Vagina (tissue), 2 donors: ENCODE measurements around the gene VIPR1.

Source experiments
- CTCF ChIP-seq, 3 experiments: fragments of 450-650 bp in 2 of 3; fragments of 200-600 bp in 1 of 3; sonication (generic) in 1 of 3; IDR thresholded peaks; one replicate each; pipeline ENCODE4 v1.5.1; 2017 to 2019; ENCODE audit warnings: antibody characterized with exemption in 3 of 3, mild to moderate bottlenecking in 2 of 3, moderate library complexity in 2 of 3
- POLR2A ChIP-seq, 2 donors: fragments of 450-650 bp; IDR thresholded peaks; one replicate each; pipeline ENCODE4 v1.6.1; 2017; ENCODE audit warnings: antibody characterized with exemption in 2 of 2, mild to moderate bottlenecking in 2 of 2, moderate library complexity in 2 of 2

- no peak for TF ChIP-seq POLR2A (IDR thresholded peaks at IDR 0.05)
- no peak for TF ChIP-seq CTCF (IDR thresholded peaks at IDR 0.05)
Measured at GRCh38 chr3:42517117-42517516, 14.7 kb downstream of the VIPR1 start.
